NB4 (cell line): Measurements from ENCODE around the gene MRC2.

ENCODE experiments used
- MYC ChIP-seq: IDR thresholded peaks from 2 replicates; pipeline ENCODE4 v1.6.1; 2011; ENCODE audit warnings: low read depth, low read length
- POLR2A ChIP-seq: IDR thresholded peaks from 2 replicates; pipeline ENCODE4 v1.6.1; 2011; ENCODE audit warnings: mild to moderate bottlenecking; ENCODE audit not compliant: insufficient read length; ENCODE audit errors: extremely low read depth
- TF ChIP-seq, protein P1 (sequence below): IDR thresholded peaks from one replicate; pipeline ENCODE4 v1.5.1; 2012; ENCODE audit warnings: low read depth, low read length

- TF ChIP-seq POLR2A, result no peak
- no peak for TF ChIP-seq MYC
- TF ChIP-seq, protein P1, sequence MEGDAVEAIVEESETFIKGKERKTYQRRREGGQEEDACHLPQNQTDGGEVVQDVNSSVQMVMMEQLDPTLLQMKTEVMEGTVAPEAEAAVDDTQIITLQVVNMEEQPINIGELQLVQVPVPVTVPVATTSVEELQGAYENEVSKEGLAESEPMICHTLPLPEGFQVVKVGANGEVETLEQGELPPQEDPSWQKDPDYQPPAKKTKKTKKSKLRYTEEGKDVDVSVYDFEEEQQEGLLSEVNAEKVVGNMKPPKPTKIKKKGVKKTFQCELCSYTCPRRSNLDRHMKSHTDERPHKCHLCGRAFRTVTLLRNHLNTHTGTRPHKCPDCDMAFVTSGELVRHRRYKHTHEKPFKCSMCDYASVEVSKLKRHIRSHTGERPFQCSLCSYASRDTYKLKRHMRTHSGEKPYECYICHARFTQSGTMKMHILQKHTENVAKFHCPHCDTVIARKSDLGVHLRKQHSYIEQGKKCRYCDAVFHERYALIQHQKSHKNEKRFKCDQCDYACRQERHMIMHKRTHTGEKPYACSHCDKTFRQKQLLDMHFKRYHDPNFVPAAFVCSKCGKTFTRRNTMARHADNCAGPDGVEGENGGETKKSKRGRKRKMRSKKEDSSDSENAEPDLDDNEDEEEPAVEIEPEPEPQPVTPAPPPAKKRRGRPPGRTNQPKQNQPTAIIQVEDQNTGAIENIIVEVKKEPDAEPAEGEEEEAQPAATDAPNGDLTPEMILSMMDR, result no peak
These were observed 73.7 kb downstream of the MRC2 start for GRCh38 chr17:62700964-62701705.
